ENCODE data around the gene KRI1. TPM values are rescaled to one million over a fixed set of nuclear protein-coding genes. Genes with fewer than 3 reads are reported as not detected.

Gene KRI1
- total and polyA plus RNA-seq, 2 of the 8 experiments (the other 6 are each of a cell fraction or from before 2014, with no cell fraction given) = 14.2 to 45.2 TPM

GRCh38 chr19:10583036-10583776 is 17.4 kb upstream of the KRI1 start:
- Histone ChIP-seq H3K4me1 (replicated peaks in 1 of 4; ENCODE audit: control insufficient read depth in 3 of 4, insufficient read depth in 4 of 4, low read length in 3 of 4) (no peaks in the 10 kb centered on the region; a peak in 1 of 7 replicates), H3K18ac (ENCODE audit: extremely low read depth, low read length) (no peak overlapping the region), H4K91ac (replicated peaks; ENCODE audit: insufficient read length, low read length) (no peak overlapping the region), H3K27ac (ENCODE audit: low read depth, low read length) (no peak overlapping the region), H4K5ac (ENCODE audit: insufficient read length, low read depth, low read length) (no peak overlapping the region), H3K79me1 (ENCODE audit: low read depth, low read length) (peaks cover 3% of the 10 kb centered on the region; the same call in 1 of the 2 replicates), H2BK15ac (ENCODE audit: low read length) (no peak overlapping the region), H2BK5ac (ENCODE audit: low read depth, low read length) (peak overlapping the region; percentile 24; the same call in 1 of the 2 replicates), H2AFZ (ENCODE audit: low read length) (no peak overlapping the region), H3K4me3 (ENCODE audit: extremely low read depth in 1 of 4, insufficient read depth in 2 of 4, low read depth in 3 of 4, low read length in 4 of 4) (no peak overlapping the region), H3K36me3 (ENCODE audit: control insufficient read depth in 2 of 4, insufficient read depth in 4 of 4, low read length in 3 of 4) (peaks cover 9 to 29% (median 21%) of the 10 kb centered on the region in 4 experiments), H2BK20ac (ENCODE audit: low read length) (no peak overlapping the region), H4K20me1 (replicated peaks in 1 of 2; ENCODE audit: control insufficient read depth in 1 of 2, insufficient read depth in 2 of 2, low read length in 2 of 2) (peaks cover 2 to 6% of the 10 kb centered on the region in 2 experiments), H3K4ac (replicated peaks; ENCODE audit: insufficient read length, low read depth, low read length) (no peak overlapping the region), H3K56ac (replicated peaks; ENCODE audit: insufficient read length, low read depth, low read length) (no peak overlapping the region), H3K14ac (ENCODE audit: insufficient read length) (no peak overlapping the region), H3K9ac (replicated peaks in 1 of 4; ENCODE audit: extremely low read depth in 1 of 4, low read depth in 3 of 4, low read length in 3 of 4) (no peak overlapping the region), H3K27me3 (replicated peaks in 1 of 4; ENCODE audit: control insufficient read depth in 3 of 4, extremely low read depth in 1 of 4, insufficient read depth in 3 of 4, low read length in 3 of 4) (peaks cover 0 to 2% (median 0%) of the 10 kb centered on the region in 4 experiments; a peak in 1 of 7 replicates), H3K79me2 (ENCODE audit: control insufficient read depth in 1 of 2, insufficient read depth in 2 of 2, low read length in 2 of 2) (peaks cover 0 to 5% of the 10 kb centered on the region in 2 experiments; a peak in 1 of 4 replicates), H3K4me2 (ENCODE audit: insufficient read depth in 1 of 2, low read depth in 2 of 2, low read length in 2 of 2) (no peak overlapping the region), H2BK120ac (replicated peaks; ENCODE audit: low read depth, low read length) (no peak overlapping the region), H3K9me3 (ENCODE audit: insufficient read depth in 2 of 2, low read depth in 1 of 2, low read length in 1 of 2) (no peaks in the 10 kb centered on the region), H2AK5ac (ENCODE audit: low read depth, low read length) (no peak overlapping the region), H3K23ac (ENCODE audit: insufficient read length) (no peak overlapping the region), H4K8ac (ENCODE audit: extremely low read depth, insufficient read depth, low read length) (no peak overlapping the region; the same call in 1 of the 2 replicates), H2BK12ac (ENCODE audit: low read depth, low read length) (no peak overlapping the region), H3K23me2 (ENCODE audit: low read depth, low read length) (peaks cover 4% of the 10 kb centered on the region; the same call in 1 of the 2 replicates)
- TF ChIP-seq TEAD4 (IDR thresholded peaks at IDR 0.05; ENCODE audit: low read depth, low read length) = no peak
- no peak for TF ChIP-seq CHD1 (IDR thresholded peaks at IDR 0.05; ENCODE audit: low read depth, low read length)
- no peak for TF ChIP-seq TAF7 (optimal IDR thresholded peaks at IDR 0.05; ENCODE audit: borderline replicate concordance, low read depth, low read length)
- TF ChIP-seq GTF2F1 (IDR thresholded peaks at IDR 0.05; ENCODE audit: borderline replicate concordance, low read depth, low read length) = no peak
- no peak for TF ChIP-seq SP2 (IDR thresholded peaks at IDR 0.05; ENCODE audit: low read length)
- TF ChIP-seq CREB1 (IDR thresholded peaks at IDR 0.05) = no peak
- TF ChIP-seq SUZ12 (IDR thresholded peaks at IDR 0.05; ENCODE audit: low read length) = no peak
- no peak for DNase-seq (ENCODE audit: low read depth in 1 of 2, low spot score in 2 of 2)
- WGBS, 2 experiments (ENCODE audit: extremely low coverage in 1 of 2, insufficient coverage in 1 of 2, insufficient read length in 1 of 2, insufficient replicate concordance in 2 of 2, low coverage in 1 of 2, low lambda C conversion rate in 2 of 2, missing lambda C conversion rate in 1 of 2) = 90% methylated on average over 9 of the region's 9 CpGs; no CpG with 5 or more reads in 1 of the 2 experiments
- ChIA-PET POLR2A (ENCODE audit: partially characterized antibody) (interaction anchor here (0.6 to 6.8 kb wide), 5 partner anchors 9 to 76 kb away, joined by 3 to 33 read pairs (median 3); no protein-coding TSS in a partner anchor), CTCF (ENCODE audit: partially characterized antibody) (interaction anchor here (0.6 to 8.7 kb wide), 6 partner anchors 22 to 116 kb away, joined by 3 to 267 read pairs (median 8); no protein-coding TSS in a partner anchor)
- no peak for FAIRE-seq
